Endometrium (tissue), 2 donors: Measurements from ENCODE around the gene TP53I13.

Experiments
- FAIRE-seq: peaks from 2 replicates; lab custom pipeline; 2012; peaks lifted over from hg19 to GRCh38; lab: Jason Lieb, UNC
- donor health status: control.
- donor health status: control.

TP53I13 gene

GRCh38 chr17:29593591-29594518 lies 25.4 kb downstream of the TP53I13 start:
- FAIRE-seq: no peak

- FAIRE-seq: no peak
These were observed 26.1 kb downstream of the TP53I13 start for GRCh38 chr17:29594519-29595090.

- FAIRE-seq: no peak
These were observed 26.8 kb downstream of the TP53I13 start for GRCh38 chr17:29595107-29595942.

GRCh38 chr17:29595943-29596774 lies 27.7 kb downstream of the TP53I13 start:
- no peak for FAIRE-seq

GRCh38 chr17:29596811-29597210 lies 28.3 kb downstream of the TP53I13 start:
- FAIRE-seq: no peak

GRCh38 chr17:29597361-29598172 lies 29.1 kb downstream of the TP53I13 start:
- FAIRE-seq: no peak

- no peak for FAIRE-seq
These were observed 34.7 kb downstream of the TP53I13 start for GRCh38 chr17:29603109-29603674.

- no peak for FAIRE-seq
These were observed 39.2 kb downstream of the TP53I13 start for GRCh38 chr17:29607557-29608195.

- no peak for FAIRE-seq
These were observed 40.5 kb downstream of the TP53I13 start for GRCh38 chr17:29608986-29609385.

GRCh38 chr17:29610395-29610794 lies 41.9 kb downstream of the TP53I13 start:
- no peak for FAIRE-seq

- FAIRE-seq: no peak
These were observed 43.0 kb downstream of the TP53I13 start for GRCh38 chr17:29611351-29612093.

- no peak for FAIRE-seq
These were observed 43.5 kb downstream of the TP53I13 start for GRCh38 chr17:29612094-29612403.

GRCh38 chr17:29612404-29613280 lies 44.1 kb downstream of the TP53I13 start:
- no peak for FAIRE-seq

GRCh38 chr17:29613352-29613837 lies 44.9 kb downstream of the TP53I13 start:
- no peak for FAIRE-seq

GRCh38 chr17:29613856-29614255 lies 45.4 kb downstream of the TP53I13 start:
- FAIRE-seq: no peak

GRCh38 chr17:29614349-29615047 lies 46.0 kb downstream of the TP53I13 start:
- FAIRE-seq: no peak

GRCh38 chr17:29615048-29615385 lies 46.5 kb downstream of the TP53I13 start:
- FAIRE-seq: no peak
